SK-N-SH (cell line): Measurements from ENCODE around the gene SCARB1. TPM values are rescaled to one million over a fixed set of nuclear protein-coding genes. Genes with fewer than 3 reads are reported as not detected.

ENCODE experiments used
- CTCF ChIA-PET: fragments of 300-600, 350-600 bp; formaldehyde crosslinking; extraction: SDS; loops from one replicate; lab custom pipeline; 2021; lab: Yijun Ruan, JAX
- POLR2A ChIA-PET: fragments of 350-600 bp; sonication (Branson Sonifier 250); formaldehyde crosslinking; extraction: SDS; loops from one replicate; lab custom pipeline; 2020; ENCODE audit warnings: antibody characterized with exemption, inconsistent platforms; lab: Yijun Ruan, JAX
- DNase-seq: peaks from one replicate; pipeline ENCODE4 v3.0.0; 2012
- H2AFZ ChIP-seq: fragments of 200-600 bp; sonication (generic); 2 replicates; pipeline ENCODE4 v1.8.1; 2016; ENCODE audit warnings: antibody characterized with exemption, mild to moderate bottlenecking, low read depth
- H3F3A ChIP-seq: fragments of 200-600 bp; sonication (generic); replicated peaks from 2 replicates; pipeline ENCODE3; 2016; ENCODE audit warnings: antibody characterized with exemption, mild to moderate bottlenecking; ENCODE audit not compliant: insufficient read depth
- H3K27ac ChIP-seq, 2 experiments: fragments of 200-500 bp in 1 of 2; fragments of 200-600 bp in 1 of 2; sonication (Bioruptor generic) in 1 of 2; sonication (generic), shearing (Covaris generic) in 1 of 2; 2 replicates each; pipeline versions ENCODE4 v1.5.1 to v1.6.1; 2014 to 2016; ENCODE audit warnings: low read depth in 2 of 2, inconsistent platforms in 1 of 2, low read length in 1 of 2, mild to moderate bottlenecking in 1 of 2, mixed read lengths in 1 of 2
- H3K27me3 ChIP-seq: fragments of 200-600 bp; sonication (generic), shearing (Covaris generic); 2 replicates; pipeline ENCODE4 v1.6.1; 2016; ENCODE audit warnings: mixed run types; ENCODE audit not compliant: insufficient read depth
- H3K36me3 ChIP-seq, 2 experiments: fragments of 200-500 bp in 1 of 2; fragments of 200-600 bp in 1 of 2; sonication (Bioruptor generic) in 1 of 2; sonication (generic) in 1 of 2; replicated peaks in 1 of 2; 2 replicates each; pipeline versions ENCODE3 to v1.5.1; 2014 to 2016; ENCODE audit warnings: low read length in 1 of 2, mild to moderate bottlenecking in 1 of 2; ENCODE audit not compliant: insufficient read depth in 2 of 2, control insufficient read depth in 1 of 2
- H3K4me1 ChIP-seq, 2 experiments: fragments of 200-500 bp in 1 of 2; fragments of 200-600 bp in 1 of 2; sonication (Bioruptor generic) in 1 of 2; sonication (generic), shearing (Covaris generic) in 1 of 2; 2 replicates each; pipeline versions ENCODE4 v1.5.1 to v1.6.1; 2014 to 2016; ENCODE audit warnings: low read depth in 1 of 2, low read length in 1 of 2, mixed run types in 1 of 2; ENCODE audit not compliant: insufficient read depth in 2 of 2, control insufficient read depth in 1 of 2
- H3K4me2 ChIP-seq: fragments of 200-600 bp; sonication (generic), shearing (Covaris generic); 2 replicates; pipeline ENCODE4 v1.6.1; 2017; ENCODE audit warnings: mixed run types
- H3K4me3 ChIP-seq, 2 experiments: fragments of 200-500 bp in 1 of 2; fragments of 200-600 bp in 1 of 2; sonication (Bioruptor generic) in 1 of 2; sonication (generic), shearing (Covaris generic) in 1 of 2; 2 replicates each; pipeline versions ENCODE4 v1.5.1 to v1.8.1; 2014 to 2016; ENCODE audit warnings: low read depth in 2 of 2, inconsistent platforms in 1 of 2, low read length in 1 of 2, mild to moderate bottlenecking in 1 of 2, mixed read lengths in 1 of 2, moderate library complexity in 1 of 2
- H3K79me2 ChIP-seq: fragments of 200-600 bp; sonication (generic); 2 replicates; pipeline ENCODE4 v1.8.1; 2017; ENCODE audit warnings: mild to moderate bottlenecking; ENCODE audit not compliant: insufficient read depth
- H3K9ac ChIP-seq: fragments of 200-600 bp; sonication (generic); 2 replicates; pipeline ENCODE4 v1.6.1; 2017; ENCODE audit warnings: mixed run types
- H3K9me2 ChIP-seq: fragments of 200-600 bp; sonication (generic); 2 replicates; pipeline ENCODE4 v1.6.1; 2017; ENCODE audit warnings: mixed run types
- H3K9me3 ChIP-seq: fragments of 200-600 bp; sonication (generic); 2 replicates; pipeline ENCODE4 v1.6.1; 2017; ENCODE audit warnings: mixed run types, mild to moderate bottlenecking, moderate library complexity
- H4K20me1 ChIP-seq: fragments of 200-600 bp; sonication (generic); 2 replicates; pipeline ENCODE4 v1.6.1; 2017; ENCODE audit warnings: mild to moderate bottlenecking, mixed run types; ENCODE audit not compliant: insufficient read depth
- FOSL2 ChIP-seq: IDR thresholded peaks from 2 replicates; pipeline ENCODE4 v1.4.0; 2012; ENCODE audit warnings: low read depth, mild to moderate bottlenecking, moderate library complexity, borderline replicate concordance
- NRF1 ChIP-seq: IDR thresholded peaks from 2 replicates; pipeline ENCODE4 v1.6.1; 2012; ENCODE audit warnings: low read depth, mild to moderate bottlenecking, low read length
- RCOR1 ChIP-seq: fragments of 150-350 bp; IDR thresholded peaks from 2 replicates; pipeline ENCODE4 v1.6.1; 2017; ENCODE audit warnings: antibody characterized with exemption, low read length
- RFX5 ChIP-seq: IDR thresholded peaks from 2 replicates; pipeline ENCODE4 v1.6.1; 2012; ENCODE audit warnings: mild to moderate bottlenecking, improper control_type of control experiment, low read length
- TCF12 ChIP-seq: IDR thresholded peaks from 2 replicates; pipeline ENCODE4 v1.4.0; 2012
- TEAD4 ChIP-seq: IDR thresholded peaks from 2 replicates; pipeline ENCODE4 v1.4.0; 2012; ENCODE audit warnings: mild to moderate bottlenecking, borderline replicate concordance; ENCODE audit not compliant: insufficient read depth
- WGBS: methylation state at CpG from one replicate; pipeline ENCODE4 v1.1.6; 2017; ENCODE audit warnings: low lambda C conversion rate; 5-methylcytosine and 5-hydroxymethylcytosine counted together
- polyA plus RNA-seq, 3 experiments: library from polyadenylated mRNA; depleted of rRNA; stranded (reverse); fragments of >200 nt; gene quantifications; 2 replicates each; pipeline ENCODE4 v1.2.3, GENCODE V29; 2012
- TF ChIP-seq, protein P1 (sequence below): IDR thresholded peaks from 2 replicates; pipeline ENCODE4 v1.4.0; 2012; ENCODE audit warnings: low read depth
- TF ChIP-seq, protein P2 (sequence below): IDR thresholded peaks from 2 replicates; pipeline ENCODE4 v1.4.0; 2012; ENCODE audit warnings: low read depth, borderline replicate concordance
- TF ChIP-seq, protein P3 (sequence below): fragments of 150-350 bp; IDR thresholded peaks from 2 replicates; pipeline ENCODE4 v1.6.1; 2016; ENCODE audit warnings: mild to moderate bottlenecking, low read depth, low read length
- TF ChIP-seq, protein P4 (sequence below): IDR thresholded peaks from 2 replicates; pipeline ENCODE4 v1.6.1; 2012; ENCODE audit warnings: mild to moderate bottlenecking, low read depth, low read length, moderate library complexity

Gene SCARB1
- polyA plus RNA-seq, 1 of the 3 experiments (the other 2 are of a cell fraction) = 33.0 TPM

DNA sequence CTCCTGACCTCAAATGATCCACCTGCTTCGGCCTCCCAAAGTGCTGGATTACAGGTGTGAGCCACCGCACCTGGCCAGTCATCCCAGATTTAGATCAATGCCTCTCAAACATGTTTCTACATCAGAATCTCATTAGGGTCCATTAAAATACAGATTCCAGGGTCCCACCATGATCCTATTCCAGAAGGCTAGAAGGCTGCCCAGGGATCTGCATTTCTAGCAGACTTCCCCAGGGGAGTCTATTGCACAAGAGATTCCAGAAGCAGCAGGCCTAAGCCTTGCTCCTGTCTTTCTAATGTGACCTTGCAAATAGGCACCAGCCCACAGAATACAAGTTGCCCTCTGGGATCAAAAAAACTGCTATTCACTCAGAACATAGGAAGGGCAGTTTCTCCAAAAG, 81.5 kb downstream of the SCARB1 start (continued):
- TF ChIP-seq TEAD4 = no peak
- no peak for TF ChIP-seq FOSL2
- no peak for TF ChIP-seq RFX5
- TF ChIP-seq, protein P1, sequence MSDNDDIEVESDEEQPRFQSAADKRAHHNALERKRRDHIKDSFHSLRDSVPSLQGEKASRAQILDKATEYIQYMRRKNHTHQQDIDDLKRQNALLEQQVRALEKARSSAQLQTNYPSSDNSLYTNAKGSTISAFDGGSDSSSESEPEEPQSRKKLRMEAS = no peak
- TF ChIP-seq NRF1 = no peak
- no peak for TF ChIP-seq RCOR1

DNA sequence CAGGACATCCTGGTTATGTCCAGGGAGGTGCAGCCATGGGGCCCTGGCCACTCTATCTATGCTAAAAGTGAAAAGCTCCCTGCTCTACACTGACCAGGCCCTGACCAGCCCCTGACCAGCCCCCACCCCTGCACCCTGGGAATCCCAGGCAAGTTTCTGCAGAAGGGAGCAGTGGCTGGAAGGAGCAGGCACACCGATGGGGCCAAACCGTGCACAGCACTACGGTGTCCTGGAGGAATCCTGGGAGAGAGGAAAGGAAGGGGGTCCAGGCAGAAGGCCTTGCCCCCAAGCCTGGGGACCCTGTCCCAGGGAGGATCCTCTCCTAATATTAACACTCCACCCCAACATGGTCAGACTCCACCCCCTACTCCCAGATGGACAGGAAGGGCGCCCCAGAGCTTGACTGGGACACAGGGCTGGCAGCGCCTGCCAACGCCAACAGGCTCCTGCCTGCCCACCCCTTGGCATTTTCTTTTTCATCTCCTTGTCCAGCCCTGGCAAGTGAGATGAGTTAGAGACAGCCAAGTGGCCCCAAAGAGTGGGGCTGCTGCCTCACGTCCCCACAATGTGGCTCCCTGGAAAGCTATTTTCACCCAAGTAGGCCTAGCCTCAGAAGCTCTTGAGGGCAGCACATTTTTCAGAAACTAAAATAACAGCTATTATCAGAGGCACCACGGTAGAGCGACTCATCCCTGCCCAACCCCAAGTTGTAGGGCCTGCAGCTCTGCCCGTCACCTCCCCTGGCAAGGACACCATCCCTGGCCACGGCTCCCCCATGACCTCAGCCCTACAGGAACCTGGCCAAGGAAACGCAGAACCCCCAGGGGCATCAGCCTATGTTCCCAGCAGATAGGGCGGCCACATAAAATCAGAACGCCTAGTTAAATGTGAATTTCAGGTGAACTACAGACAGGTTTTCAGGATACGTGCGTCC, 82.6 kb downstream of the SCARB1 start:
- Histone ChIP-seq H3K4me2 (no peak overlapping the region), H3K9ac (no peak overlapping the region), H3K27ac (no peak overlapping the region), H4K20me1 (no peaks in the 10 kb centered on the region), H2AFZ (no peak overlapping the region), H3K27me3 (no peaks in the 10 kb centered on the region), H3K79me2 (no peaks in the 10 kb centered on the region), H3F3A (no peaks in the 10 kb centered on the region), H3K4me3 (no peak overlapping the region), H3K4me1 (peaks cover 0 to 2% of the 10 kb centered on the region in 2 experiments; a peak in 2 of 4 replicates), H3K9me3 (no peaks in the 10 kb centered on the region), H3K9me2 (no peaks in the 10 kb centered on the region), H3K36me3 (no peaks in the 10 kb centered on the region)
- TF ChIP-seq, protein P2, sequence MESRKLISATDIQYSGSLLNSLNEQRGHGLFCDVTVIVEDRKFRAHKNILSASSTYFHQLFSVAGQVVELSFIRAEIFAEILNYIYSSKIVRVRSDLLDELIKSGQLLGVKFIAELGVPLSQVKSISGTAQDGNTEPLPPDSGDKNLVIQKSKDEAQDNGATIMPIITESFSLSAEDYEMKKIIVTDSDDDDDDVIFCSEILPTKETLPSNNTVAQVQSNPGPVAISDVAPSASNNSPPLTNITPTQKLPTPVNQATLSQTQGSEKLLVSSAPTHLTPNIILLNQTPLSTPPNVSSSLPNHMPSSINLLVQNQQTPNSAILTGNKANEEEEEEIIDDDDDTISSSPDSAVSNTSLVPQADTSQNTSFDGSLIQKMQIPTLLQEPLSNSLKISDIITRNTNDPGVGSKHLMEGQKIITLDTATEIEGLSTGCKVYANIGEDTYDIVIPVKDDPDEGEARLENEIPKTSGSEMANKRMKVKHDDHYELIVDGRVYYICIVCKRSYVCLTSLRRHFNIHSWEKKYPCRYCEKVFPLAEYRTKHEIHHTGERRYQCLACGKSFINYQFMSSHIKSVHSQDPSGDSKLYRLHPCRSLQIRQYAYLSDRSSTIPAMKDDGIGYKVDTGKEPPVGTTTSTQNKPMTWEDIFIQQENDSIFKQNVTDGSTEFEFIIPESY = no peak
- ChIA-PET POLR2A (no interaction called here), CTCF (interaction anchor here (0.6 to 2.0 kb wide), 5 partner anchors 9 to 288 kb away, joined by 3 to 7 read pairs (median 5); no protein-coding TSS in a partner anchor)
- no peak for DNase-seq
- WGBS = 92% methylated on average over 11 of the region's 16 CpGs

DNA sequence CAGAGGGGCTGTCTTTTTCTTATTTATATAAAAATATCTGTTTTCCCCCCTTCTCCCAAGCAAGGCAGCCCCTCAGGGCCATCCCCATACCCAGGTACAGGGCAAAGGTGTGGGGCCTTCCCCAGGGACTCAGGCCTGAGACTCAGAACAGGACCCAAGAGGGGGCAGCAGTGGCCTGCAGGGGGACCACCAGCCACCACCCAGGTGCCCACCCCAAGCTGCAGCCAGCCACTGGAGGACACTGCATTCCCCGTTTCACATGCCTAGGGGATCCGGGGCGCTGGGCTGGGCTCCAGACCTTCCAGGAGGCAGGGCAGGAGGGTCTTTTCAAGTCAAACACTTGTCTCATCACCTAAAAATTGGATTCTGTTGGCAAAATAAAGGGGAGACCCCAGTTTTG, 83.3 kb downstream of the SCARB1 start:
- Histone ChIP-seq H3K9me2 (no peaks in the 10 kb centered on the region), H3K27me3 (no peaks in the 10 kb centered on the region), H3K9ac (no peak overlapping the region)
- WGBS = 94% methylated on average over 3 of the region's 3 CpGs
- TF ChIP-seq RFX5 = no peak
- no peak for TF ChIP-seq FOSL2
- TF ChIP-seq, protein P3, sequence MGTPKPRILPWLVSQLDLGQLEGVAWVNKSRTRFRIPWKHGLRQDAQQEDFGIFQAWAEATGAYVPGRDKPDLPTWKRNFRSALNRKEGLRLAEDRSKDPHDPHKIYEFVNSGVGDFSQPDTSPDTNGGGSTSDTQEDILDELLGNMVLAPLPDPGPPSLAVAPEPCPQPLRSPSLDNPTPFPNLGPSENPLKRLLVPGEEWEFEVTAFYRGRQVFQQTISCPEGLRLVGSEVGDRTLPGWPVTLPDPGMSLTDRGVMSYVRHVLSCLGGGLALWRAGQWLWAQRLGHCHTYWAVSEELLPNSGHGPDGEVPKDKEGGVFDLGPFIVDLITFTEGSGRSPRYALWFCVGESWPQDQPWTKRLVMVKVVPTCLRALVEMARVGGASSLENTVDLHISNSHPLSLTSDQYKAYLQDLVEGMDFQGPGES = no peak
- TF ChIP-seq TCF12 = no peak
- no peak for TF ChIP-seq TEAD4
- TF ChIP-seq, protein P4, sequence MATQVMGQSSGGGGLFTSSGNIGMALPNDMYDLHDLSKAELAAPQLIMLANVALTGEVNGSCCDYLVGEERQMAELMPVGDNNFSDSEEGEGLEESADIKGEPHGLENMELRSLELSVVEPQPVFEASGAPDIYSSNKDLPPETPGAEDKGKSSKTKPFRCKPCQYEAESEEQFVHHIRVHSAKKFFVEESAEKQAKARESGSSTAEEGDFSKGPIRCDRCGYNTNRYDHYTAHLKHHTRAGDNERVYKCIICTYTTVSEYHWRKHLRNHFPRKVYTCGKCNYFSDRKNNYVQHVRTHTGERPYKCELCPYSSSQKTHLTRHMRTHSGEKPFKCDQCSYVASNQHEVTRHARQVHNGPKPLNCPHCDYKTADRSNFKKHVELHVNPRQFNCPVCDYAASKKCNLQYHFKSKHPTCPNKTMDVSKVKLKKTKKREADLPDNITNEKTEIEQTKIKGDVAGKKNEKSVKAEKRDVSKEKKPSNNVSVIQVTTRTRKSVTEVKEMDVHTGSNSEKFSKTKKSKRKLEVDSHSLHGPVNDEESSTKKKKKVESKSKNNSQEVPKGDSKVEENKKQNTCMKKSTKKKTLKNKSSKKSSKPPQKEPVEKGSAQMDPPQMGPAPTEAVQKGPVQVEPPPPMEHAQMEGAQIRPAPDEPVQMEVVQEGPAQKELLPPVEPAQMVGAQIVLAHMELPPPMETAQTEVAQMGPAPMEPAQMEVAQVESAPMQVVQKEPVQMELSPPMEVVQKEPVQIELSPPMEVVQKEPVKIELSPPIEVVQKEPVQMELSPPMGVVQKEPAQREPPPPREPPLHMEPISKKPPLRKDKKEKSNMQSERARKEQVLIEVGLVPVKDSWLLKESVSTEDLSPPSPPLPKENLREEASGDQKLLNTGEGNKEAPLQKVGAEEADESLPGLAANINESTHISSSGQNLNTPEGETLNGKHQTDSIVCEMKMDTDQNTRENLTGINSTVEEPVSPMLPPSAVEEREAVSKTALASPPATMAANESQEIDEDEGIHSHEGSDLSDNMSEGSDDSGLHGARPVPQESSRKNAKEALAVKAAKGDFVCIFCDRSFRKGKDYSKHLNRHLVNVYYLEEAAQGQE = no peak
- TF ChIP-seq, all 33 proteins: peak for 0
- H2AFZ ChIP-seq = no peak overlapping the region
- no peaks in the 10 kb centered on the region for H3K36me3 ChIP-seq
- H3K27ac ChIP-seq = no peak overlapping the region
- no peaks in the 10 kb centered on the region for H3F3A ChIP-seq
- no peak for DNase-seq
- ChIA-PET CTCF (interaction anchor here (0.6 to 2.0 kb wide), 4 partner anchors 9 to 288 kb away, joined by 3 to 7 read pairs (median 5); no protein-coding TSS in a partner anchor), POLR2A (no interaction called here)
- H3K4me2 ChIP-seq = no peak overlapping the region
- H4K20me1 ChIP-seq = no peaks in the 10 kb centered on the region
- H3K4me1 ChIP-seq = peaks cover 0 to 9% of the 10 kb centered on the region in 2 experiments; a peak in 2 of 4 replicates
- H3K79me2 ChIP-seq = no peaks in the 10 kb centered on the region
- no peak overlapping the region for H3K4me3 ChIP-seq
- no peaks in the 10 kb centered on the region for H3K9me3 ChIP-seq
